ENCODE data around the gene TAF4B.

DNA sequence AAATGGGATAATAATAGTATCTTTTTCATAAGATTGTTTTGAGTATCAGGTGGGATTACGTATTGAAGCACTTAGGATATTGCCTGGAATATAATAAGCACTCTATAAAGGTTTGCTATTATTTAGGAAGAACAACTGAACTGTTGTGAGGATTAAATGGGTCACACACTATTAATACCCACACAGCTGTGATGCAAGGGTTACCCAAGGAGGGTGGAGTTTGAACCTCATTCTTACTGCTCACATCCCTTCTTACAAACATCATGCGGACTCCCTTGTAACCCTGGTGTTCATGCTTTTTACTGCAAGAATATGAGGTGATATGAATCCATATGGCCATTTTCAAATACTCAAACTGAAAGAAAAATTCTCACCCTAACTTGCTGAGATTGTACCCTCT, 208.6 kb downstream of the TAF4B start:
- TF ChIP-seq POLR2A (IDR thresholded peaks at IDR 0.05) (no peak), CTCF (IDR thresholded peaks at IDR 0.05) (no peak)

Measured in testis (tissue), 2 donors.